ENCODE measurements around the gene CPHXL2.

Gene CPHXL2

GRCh38 chr16:75676909-75677308, at the start of gene CPHXL2:
CPHXL2 (minus strand) TSS chr16:75677009; CDS start chr16:75676999, 10 bp downstream.
- no peak for DNase-seq (ENCODE audit: low read depth in 3 of 3)

DNA sequence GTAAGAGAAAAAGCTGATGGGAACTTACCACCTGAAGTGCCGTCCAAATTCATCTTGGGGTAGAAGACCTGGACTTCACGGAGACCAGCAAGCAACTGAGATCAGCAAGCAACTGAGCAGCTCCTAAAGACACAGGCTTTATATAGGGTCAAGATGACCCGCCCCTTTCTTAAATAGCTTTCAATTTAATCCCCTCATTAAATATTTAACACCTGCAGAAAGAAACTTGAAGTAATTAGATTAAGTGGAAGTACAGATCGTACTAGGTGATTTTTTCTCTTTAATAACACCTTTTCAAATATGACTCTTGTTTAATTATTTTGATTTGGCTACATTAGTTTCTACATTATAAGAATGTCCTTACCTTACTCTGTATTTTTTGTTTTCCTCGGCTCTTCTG, 49.6 kb upstream of the CPHXL2 start, which contains the start of gene CPHXL:
CPHXL (minus strand) TSS at position 101 of the 400 bp plus-strand sequence; CDS start at position 53, 48 bp downstream.
- DNase-seq (ENCODE audit: low read depth in 3 of 3), result no peak

DNA sequence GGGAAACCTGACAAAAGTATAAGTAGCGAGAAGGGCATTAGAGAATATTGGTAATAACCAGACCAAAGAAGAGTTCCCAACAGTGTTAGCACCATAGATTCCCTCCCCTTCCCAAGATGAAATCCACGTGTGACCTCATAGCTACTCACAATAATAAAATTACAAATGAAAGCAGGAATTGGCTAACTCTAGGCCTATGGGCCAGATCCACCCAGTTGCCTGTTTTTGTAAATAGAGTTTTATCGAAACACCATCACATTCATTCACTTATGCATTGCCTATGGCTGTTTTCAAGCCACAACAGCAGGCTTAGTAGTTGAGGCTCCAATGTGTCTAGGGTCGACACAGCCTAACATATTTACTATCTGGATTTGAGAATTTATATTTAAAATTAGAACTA, 41.6 kb upstream of the CPHXL2 start:
- no peak for DNase-seq (ENCODE audit: low read depth in 3 of 3)

DNA sequence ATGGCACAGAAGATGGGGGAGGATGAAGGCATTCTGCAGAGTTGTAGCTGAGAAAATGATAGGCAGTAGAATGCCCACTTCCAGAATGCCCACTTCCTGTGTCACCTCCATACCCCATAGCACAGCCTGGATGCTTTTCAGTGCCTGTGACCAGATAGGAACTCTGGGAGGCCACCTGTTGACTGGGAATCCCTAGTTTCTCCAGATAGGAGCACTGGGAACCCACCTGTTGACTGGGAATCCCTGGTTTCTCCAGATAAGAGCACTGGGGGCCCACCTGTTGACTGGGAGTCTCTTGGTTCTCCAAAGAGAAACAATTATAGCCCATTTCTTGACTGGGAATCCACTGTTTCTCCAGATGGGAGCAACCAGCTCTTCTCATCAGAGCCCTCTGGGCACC, 37.9 kb upstream of the CPHXL2 start:
- DNase-seq (ENCODE audit: low read depth in 3 of 3), result no peak

- no peak for DNase-seq (ENCODE audit: low read depth in 3 of 3)
Observed at GRCh38 chr16:75710344-75710743, 33.5 kb upstream of the CPHXL2 start.

GRCh38 chr16:75703306-75703705, 26.5 kb upstream of the CPHXL2 start:
- no peak for DNase-seq (ENCODE audit: low read depth in 3 of 3)

DNA sequence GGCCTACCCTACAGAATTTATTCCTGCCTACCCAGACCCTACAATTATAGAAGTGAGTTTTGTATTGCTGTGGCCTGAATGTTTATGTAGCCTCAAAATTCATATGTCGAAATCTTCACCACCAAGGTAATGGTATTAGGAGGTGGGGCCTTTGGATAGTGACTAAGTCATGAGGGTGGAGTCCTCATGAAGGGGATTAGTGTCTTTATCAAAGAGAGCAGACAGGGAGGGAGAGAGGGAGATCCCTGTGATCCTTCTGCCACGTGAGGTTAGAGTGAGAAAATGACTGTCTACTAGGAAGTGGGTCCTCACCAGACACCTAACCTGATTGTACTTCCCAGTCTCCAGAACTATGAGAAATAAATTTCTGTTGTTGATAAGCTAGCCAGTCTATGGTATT, 25.4 kb upstream of the CPHXL2 start:
- no peak for DNase-seq (ENCODE audit: low read depth in 3 of 3)

DNA sequence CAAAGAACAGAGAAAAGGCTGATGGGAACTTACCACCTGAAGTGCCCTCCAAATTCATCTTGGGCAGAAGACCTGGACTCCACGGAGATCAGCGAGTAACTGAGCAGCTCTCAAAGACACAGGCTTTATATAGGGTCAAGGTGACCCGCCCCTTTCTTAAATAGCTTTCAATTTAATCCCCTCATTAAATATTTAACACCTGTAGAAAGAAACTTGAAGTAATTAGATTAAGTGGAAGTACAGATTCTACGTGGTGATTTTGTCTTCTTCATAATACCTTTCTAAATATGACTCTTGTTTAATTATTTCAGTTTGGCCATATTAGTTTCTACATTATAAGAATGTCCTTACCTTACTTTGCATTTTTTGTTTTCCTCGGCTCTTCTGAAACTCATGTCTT, 24.6 kb upstream of the CPHXL2 start, which contains the start of gene DUXB:
DUXB (minus strand) TSS at position 101 of the 400 bp plus-strand sequence; CDS start at position 58, 43 bp downstream.
- DNase-seq (ENCODE audit: low read depth in 3 of 3), result no peak

DNA sequence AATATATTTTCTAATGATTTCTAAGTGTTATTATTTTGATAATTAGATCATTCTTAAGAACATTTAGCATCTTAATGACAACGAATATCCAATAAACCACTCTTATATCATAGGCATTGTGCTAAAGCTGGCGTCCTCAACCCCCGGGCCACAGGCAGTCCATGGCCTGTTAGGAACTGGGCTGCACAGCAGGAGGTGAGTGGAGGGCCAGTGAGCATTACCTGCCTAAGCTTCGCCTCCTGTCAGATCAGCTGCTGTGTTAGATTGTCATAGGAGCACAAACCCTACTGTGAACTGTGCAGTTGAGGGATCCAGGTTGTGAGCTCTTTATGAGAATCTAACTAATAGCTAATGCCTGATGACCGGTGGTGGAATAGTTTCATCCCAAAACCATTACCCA, 20.8 kb upstream of the CPHXL2 start:
- DNase-seq (ENCODE audit: low read depth in 3 of 3), result no peak

GRCh38 chr16:75695708-75696107, 18.9 kb upstream of the CPHXL2 start:
- DNase-seq (ENCODE audit: low read depth in 3 of 3), result no peak

GRCh38 chr16:75687361-75687760, 10.6 kb upstream of the CPHXL2 start:
- DNase-seq (ENCODE audit: low read depth in 3 of 3), result no peak

- DNase-seq (ENCODE audit: low read depth in 3 of 3), result no peak
Observed at GRCh38 chr16:75682308-75682707, 5.5 kb upstream of the CPHXL2 start.

- no peak for DNase-seq (ENCODE audit: low read depth in 3 of 3)
Observed at GRCh38 chr16:75679366-75679765, 2.6 kb upstream of the CPHXL2 start.

- no peak for DNase-seq (ENCODE audit: low read depth in 3 of 3)
Observed at GRCh38 chr16:75667503-75667902, 9.3 kb downstream of the CPHXL2 start.

- no peak for DNase-seq (ENCODE audit: low read depth in 3 of 3)
Observed at GRCh38 chr16:75660726-75661302, 16.0 kb downstream of the CPHXL2 start.

DNA sequence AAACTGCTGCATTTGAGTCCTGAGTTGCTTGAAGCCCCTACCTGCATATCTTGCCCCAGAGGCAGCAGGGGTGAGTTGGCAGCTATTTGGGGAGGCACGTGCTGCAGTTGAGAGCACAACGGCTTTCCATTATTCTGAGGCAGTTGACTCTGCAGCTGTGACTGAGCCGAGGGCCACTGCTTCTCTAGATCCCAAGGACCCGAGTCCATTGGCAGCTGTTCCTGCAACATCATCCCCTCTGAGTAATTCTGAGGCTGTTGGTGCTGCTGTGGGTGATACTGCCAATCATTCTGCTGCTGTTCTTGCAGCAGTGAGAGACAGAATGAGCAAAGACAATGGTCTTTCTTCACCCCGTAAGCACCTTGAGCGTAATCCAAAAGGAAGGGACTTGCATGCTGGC, 16.5 kb downstream of the CPHXL2 start:
- no peak for DNase-seq (ENCODE audit: low read depth in 3 of 3)

GRCh38 chr16:75658175-75658574, 18.6 kb downstream of the CPHXL2 start:
- no peak for DNase-seq (ENCODE audit: low read depth in 3 of 3)

GRCh38 chr16:75653922-75654321, 22.9 kb downstream of the CPHXL2 start:
- DNase-seq (ENCODE audit: low read depth in 3 of 3), result no peak

DNA sequence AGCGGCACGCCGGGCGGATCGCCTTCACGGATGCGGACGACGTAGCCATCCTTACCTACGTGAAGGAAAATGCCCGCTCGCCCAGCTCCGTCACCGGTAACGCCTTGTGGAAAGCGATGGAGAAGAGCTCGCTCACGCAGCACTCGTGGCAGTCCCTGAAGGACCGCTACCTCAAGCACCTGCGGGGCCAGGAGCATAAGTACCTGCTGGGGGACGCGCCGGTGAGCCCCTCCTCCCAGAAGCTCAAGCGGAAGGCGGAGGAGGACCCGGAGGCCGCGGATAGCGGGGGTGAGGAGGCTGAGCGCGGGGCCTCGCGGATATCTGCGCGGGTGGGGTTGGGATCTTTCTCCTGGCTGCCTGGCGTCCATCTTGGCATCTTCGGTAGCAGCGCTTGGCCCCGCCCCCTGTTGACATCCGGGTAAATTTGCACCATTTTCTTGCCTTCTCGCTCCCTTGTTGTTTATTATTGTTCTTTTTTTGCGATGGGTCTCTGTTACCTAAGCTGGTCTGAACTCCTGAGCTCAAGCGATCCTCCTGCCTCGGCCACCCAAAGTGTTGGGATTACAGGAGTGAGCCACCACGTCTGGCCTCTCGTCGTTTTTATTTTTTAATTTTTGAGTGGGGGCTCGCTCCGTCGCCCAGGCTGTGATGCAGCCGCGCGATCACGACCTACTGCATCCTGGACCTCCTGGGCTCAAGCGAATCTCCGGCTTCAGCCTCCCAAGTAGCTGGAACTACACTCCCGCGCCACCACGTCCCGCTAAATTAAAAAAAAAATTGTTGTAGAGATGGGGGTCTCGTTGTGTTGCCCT, 28.3 kb downstream of the CPHXL2 start:
- peak; percentile 71 to 74 (median 74) for DNase-seq (ENCODE audit: low read depth in 3 of 3)

GRCh38 chr16:75647492-75648264, 29.1 kb downstream of the CPHXL2 start, which contains the start of the genes KARS1 and TERF2IP:
KARS1 (minus strand) TSS chr16:75647665; CDS start chr16:75647639, 26 bp downstream.
TERF2IP (plus strand) TSS chr16:75647773; CDS start chr16:75647883, 110 bp downstream.
- DNase-seq (ENCODE audit: low read depth in 3 of 3), result peak; percentile 87 to 93 (median 89)

DNA sequence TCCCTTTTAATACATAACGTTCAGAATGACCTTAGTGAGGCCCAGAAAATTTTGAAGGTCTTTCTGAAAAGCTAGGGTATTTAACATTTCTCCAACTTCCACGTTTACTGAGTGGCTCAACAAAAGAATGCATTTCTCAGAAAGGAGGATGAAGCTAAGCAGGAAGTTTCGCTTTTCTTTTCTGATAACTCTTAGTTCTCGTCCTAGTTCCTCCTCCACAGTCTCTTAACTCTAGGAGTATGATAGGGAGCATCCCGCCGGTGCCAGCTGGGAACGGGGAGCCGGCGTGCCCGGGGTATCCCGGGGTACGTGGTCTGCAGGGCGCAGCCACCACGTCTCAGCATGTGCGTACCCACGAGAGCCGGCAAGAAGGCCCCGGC, 29.7 kb downstream of the CPHXL2 start:
- DNase-seq (ENCODE audit: low read depth in 3 of 3), result no peak

All from stimulated activated CD4-positive, alpha-beta T cell treated with anti-CD3 and anti-CD28 coated beads, TNF-alpha, amount 100 ng/mL, for 4 hours (primary cell).